ENCODE data around the gene TTLL5.
"Not testable (repeated sequence)": the region's sequence is repeated elsewhere in the genome, so short reads cannot be mapped to it uniquely, and the experiment has no call there.

TTLL5 gene

DNA sequence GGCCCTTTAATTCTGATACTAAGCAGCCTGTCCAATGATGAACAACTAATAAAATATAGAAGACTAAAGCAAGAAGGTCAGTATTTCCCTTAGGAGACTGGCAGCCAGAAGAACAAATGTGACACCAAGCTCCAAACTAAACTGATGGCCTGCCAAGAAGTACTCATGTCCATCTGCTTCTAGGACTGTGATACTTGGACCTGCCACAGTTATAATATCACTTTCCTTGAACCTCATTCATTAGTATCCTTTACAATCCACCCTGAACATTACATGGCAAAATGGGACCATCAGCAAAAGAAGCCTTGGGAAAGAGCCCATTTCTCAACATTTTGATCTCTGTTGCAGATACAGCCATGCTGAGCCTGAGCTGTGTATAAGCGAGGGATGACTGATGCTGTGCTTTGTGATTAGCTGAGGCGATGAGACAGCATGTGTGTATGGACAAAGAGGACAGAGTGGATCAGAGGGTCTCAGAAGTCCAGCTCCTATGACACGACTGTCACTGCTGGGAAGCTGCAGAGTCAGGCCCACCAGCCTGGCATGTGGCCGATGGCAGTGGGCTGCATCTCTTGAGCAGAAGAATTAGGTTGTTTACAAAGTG, 246.8 kb downstream of the TTLL5 start:
- no peaks in the 10 kb centered on the region for H3K27me3 ChIP-seq (ENCODE audit: control insufficient read depth, insufficient read depth, low read length)
- H3K4me3 ChIP-seq (ENCODE audit: low read length) = no peak overlapping the region
- no peaks in the 10 kb centered on the region for H3K4me1 ChIP-seq (ENCODE audit: control insufficient read depth, insufficient read depth, low read length)
- no peak overlapping the region for H3K27ac ChIP-seq (ENCODE audit: low read depth, low read length)
- no peak overlapping the region for H3K9ac ChIP-seq (ENCODE audit: low read length)
- H3K36me3 ChIP-seq (ENCODE audit: control insufficient read depth, insufficient read depth, low read length) = peaks cover 2% of the 10 kb centered on the region

DNA sequence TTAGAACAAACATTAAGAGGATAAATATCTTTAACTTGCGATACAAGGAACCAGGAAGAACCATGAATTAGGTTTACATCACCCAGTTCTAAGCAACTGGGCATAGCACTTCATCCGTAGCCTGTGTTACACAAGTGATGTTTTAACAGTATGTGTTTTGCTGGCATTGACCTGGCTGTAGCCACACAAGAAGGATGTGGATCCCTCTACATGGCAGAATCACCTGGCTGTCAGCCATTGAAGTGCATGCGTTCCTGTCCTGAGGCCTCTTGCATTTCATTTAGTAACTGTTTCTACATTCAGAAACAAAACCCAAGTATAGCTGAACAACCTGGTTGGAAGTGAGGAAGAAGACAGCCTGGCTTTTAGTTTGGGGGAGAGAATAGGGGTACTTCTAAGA, 248.6 kb downstream of the TTLL5 start:
- Histone ChIP-seq H3K4me3 (ENCODE audit: low read length) (no peak overlapping the region), H3K9ac (ENCODE audit: low read length) (no peak overlapping the region), H3K4me1 (ENCODE audit: control insufficient read depth, insufficient read depth, low read length) (no peaks in the 10 kb centered on the region), H3K27me3 (ENCODE audit: control insufficient read depth, insufficient read depth, low read length) (no peaks in the 10 kb centered on the region), H3K36me3 (ENCODE audit: control insufficient read depth, insufficient read depth, low read length) (peaks cover 2% of the 10 kb centered on the region), H3K27ac (ENCODE audit: low read depth, low read length) (no peak overlapping the region)

- peaks cover 2% of the 10 kb centered on the region for H3K36me3 ChIP-seq (ENCODE audit: control insufficient read depth, insufficient read depth, low read length)
- no peaks in the 10 kb centered on the region for H3K4me1 ChIP-seq (ENCODE audit: control insufficient read depth, insufficient read depth, low read length)
- H3K9ac ChIP-seq (ENCODE audit: low read length) = no peak overlapping the region
- no peak overlapping the region for H3K27ac ChIP-seq (ENCODE audit: low read depth, low read length)
- no peak overlapping the region for H3K4me3 ChIP-seq (ENCODE audit: low read length)
- no peaks in the 10 kb centered on the region for H3K27me3 ChIP-seq (ENCODE audit: control insufficient read depth, insufficient read depth, low read length)
Observed at GRCh38 chr14:75910048-75910447, 249.0 kb downstream of the TTLL5 start.

- Histone ChIP-seq H3K27me3 (ENCODE audit: control insufficient read depth, insufficient read depth, low read length) (no peaks in the 10 kb centered on the region), H3K27ac (ENCODE audit: low read depth, low read length) (no peak overlapping the region), H3K4me3 (ENCODE audit: low read length) (no peak overlapping the region), H3K4me1 (ENCODE audit: control insufficient read depth, insufficient read depth, low read length) (no peaks in the 10 kb centered on the region), H3K36me3 (ENCODE audit: control insufficient read depth, insufficient read depth, low read length) (peaks cover 2% of the 10 kb centered on the region), H3K9ac (ENCODE audit: low read length) (no peak overlapping the region)
Observed at GRCh38 chr14:75911883-75912282, 250.8 kb downstream of the TTLL5 start.

GRCh38 chr14:75913183-75913582, 252.1 kb downstream of the TTLL5 start:
- Histone ChIP-seq H3K36me3 (ENCODE audit: control insufficient read depth, insufficient read depth, low read length) (no peaks in the 10 kb centered on the region), H3K4me3 (ENCODE audit: low read length) (no peak overlapping the region), H3K27ac (ENCODE audit: low read depth, low read length) (no peak overlapping the region), H3K27me3 (ENCODE audit: control insufficient read depth, insufficient read depth, low read length) (no peaks in the 10 kb centered on the region), H3K9ac (ENCODE audit: low read length) (no peak overlapping the region), H3K4me1 (ENCODE audit: control insufficient read depth, insufficient read depth, low read length) (no peaks in the 10 kb centered on the region)

DNA sequence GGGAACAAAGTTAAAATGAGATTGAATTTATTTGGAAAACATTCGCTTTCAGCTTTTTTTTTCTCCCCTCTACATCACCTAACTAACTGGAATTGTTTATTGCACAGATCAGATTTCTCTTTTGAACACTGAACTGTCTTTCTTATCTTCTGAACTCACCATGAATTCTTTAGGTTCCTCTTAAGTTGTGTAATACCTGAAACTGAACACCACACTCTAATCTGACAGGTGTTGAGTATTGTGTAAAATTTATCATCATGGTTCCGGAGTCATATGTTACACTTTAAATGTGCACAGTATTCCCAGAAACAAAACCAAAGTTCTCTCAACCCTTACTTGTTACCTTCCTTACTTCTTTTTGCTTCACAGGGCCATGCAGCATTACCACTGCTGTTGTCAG, 254.0 kb downstream of the TTLL5 start:
- Histone ChIP-seq H3K36me3 (ENCODE audit: control insufficient read depth, insufficient read depth, low read length) (no peaks in the 10 kb centered on the region), H3K27me3 (ENCODE audit: control insufficient read depth, insufficient read depth, low read length) (no peaks in the 10 kb centered on the region), H3K4me1 (ENCODE audit: control insufficient read depth, insufficient read depth, low read length) (no peaks in the 10 kb centered on the region), H3K27ac (ENCODE audit: low read depth, low read length) (no peak overlapping the region), H3K9ac (ENCODE audit: low read length) (no peak overlapping the region), H3K4me3 (ENCODE audit: low read length) (no peak overlapping the region)

DNA sequence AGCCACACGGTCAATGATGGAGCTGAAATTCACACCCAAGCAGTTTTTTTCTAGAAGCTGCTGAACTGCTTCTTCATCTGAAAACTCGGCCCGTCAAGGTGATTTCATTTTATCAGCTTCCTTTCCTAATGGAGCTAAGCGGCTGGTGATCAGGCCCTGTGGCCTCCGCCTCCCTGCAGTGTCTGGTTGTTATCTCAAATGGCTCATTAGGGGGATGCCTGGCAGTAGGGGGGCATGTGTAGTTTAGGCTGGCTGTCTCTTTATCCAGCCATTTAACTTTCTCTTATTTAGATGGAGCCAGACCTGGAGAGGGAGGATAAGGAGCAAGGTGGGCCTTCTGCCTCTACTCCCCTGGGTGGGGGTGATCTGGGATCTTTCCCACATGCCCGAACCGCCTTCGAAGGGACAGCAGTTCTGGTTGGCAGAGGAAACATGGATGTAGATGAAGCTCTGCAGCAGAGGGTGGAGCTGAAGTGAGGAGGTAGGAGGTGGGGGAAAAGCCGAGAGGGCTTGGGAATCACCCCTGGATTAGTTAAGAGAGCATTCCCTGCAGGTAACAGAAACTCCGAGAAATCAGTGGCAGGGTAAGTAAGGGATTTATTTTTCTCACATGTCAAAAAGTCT, 256.4 kb downstream of the TTLL5 start:
- no peak overlapping the region for H3K27ac ChIP-seq (ENCODE audit: low read depth, low read length)
- H3K4me3 ChIP-seq (ENCODE audit: low read length) = no peak overlapping the region
- no peaks in the 10 kb centered on the region for H3K27me3 ChIP-seq (ENCODE audit: control insufficient read depth, insufficient read depth, low read length)
- no peaks in the 10 kb centered on the region for H3K36me3 ChIP-seq (ENCODE audit: control insufficient read depth, insufficient read depth, low read length)
- H3K9ac ChIP-seq (ENCODE audit: low read length) = no peak overlapping the region
- no peaks in the 10 kb centered on the region for H3K4me1 ChIP-seq (ENCODE audit: control insufficient read depth, insufficient read depth, low read length)

DNA sequence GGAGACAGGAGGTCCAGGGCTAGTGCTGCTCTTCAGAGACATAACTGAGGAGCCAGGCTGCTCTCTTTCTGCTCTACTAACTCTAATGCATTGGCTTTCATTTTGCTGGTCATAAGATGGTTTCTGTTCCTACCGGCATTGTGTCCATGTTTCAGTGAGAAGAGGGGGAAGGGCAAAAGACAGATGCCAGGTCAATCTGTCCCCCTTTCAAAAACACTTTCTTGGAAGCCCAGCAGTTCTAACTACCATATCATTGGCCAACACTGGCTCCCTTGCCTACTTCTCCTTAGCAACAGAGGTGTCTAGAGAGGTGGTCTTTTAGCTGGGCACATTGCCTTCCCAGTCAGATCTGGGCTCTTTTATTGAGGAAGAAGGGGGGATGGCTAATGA, 256.9 kb downstream of the TTLL5 start:
- Histone ChIP-seq H3K27ac (ENCODE audit: low read depth, low read length) (no peak overlapping the region), H3K4me1 (ENCODE audit: control insufficient read depth, insufficient read depth, low read length) (no peaks in the 10 kb centered on the region), H3K27me3 (ENCODE audit: control insufficient read depth, insufficient read depth, low read length) (no peaks in the 10 kb centered on the region), H3K36me3 (ENCODE audit: control insufficient read depth, insufficient read depth, low read length) (no peaks in the 10 kb centered on the region), H3K4me3 (ENCODE audit: low read length) (no peak overlapping the region), H3K9ac (ENCODE audit: low read length) (no peak overlapping the region)

GRCh38 chr14:75920421-75920820, 259.4 kb downstream of the TTLL5 start:
- H3K27ac ChIP-seq (ENCODE audit: low read depth, low read length); H3K4me3 ChIP-seq (ENCODE audit: low read length); H3K27me3 ChIP-seq (ENCODE audit: control insufficient read depth, insufficient read depth, low read length); H3K4me1 ChIP-seq (ENCODE audit: control insufficient read depth, insufficient read depth, low read length); H3K9ac ChIP-seq (ENCODE audit: low read length); H3K36me3 ChIP-seq (ENCODE audit: control insufficient read depth, insufficient read depth, low read length): not testable (repeated sequence)

DNA sequence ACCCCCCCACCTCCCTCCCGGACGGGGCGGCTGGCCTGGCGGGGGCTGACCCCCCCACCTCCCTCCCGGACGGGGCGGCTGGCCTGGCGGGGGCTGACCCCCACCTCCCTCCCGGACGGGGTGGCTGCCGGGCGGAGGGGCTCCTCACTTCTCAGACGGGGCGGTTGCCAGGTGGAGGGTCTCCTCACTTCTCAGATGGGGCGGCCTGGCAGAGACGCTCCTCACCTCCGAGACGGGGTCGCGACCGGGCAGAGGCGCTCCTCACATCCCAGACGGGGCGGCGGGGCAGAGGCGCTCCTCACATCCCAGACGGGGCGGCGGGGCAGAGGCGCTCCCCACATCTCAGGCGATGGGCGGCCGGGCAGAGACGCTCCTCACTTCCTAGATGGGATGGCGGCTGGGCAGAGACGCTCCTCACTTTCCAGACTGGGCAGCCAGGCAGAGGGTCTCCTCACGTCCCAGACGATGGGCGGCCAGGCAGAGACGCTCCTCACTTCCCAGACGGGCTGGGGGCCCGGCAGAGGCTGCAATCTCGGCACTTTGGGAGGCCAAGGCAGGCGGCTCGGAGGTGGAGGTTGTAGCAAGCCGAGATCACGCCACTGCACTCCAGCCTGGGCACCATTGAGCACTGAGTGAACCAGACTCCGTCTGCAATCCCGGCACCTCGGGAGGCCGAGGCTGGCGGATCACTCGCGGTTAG, 264.2 kb downstream of the TTLL5 start:
- H3K36me3 ChIP-seq (ENCODE audit: control insufficient read depth, insufficient read depth, low read length); H3K27ac ChIP-seq (ENCODE audit: low read depth, low read length); H3K4me1 ChIP-seq (ENCODE audit: control insufficient read depth, insufficient read depth, low read length); H3K9ac ChIP-seq (ENCODE audit: low read length); H3K4me3 ChIP-seq (ENCODE audit: low read length); H3K27me3 ChIP-seq (ENCODE audit: control insufficient read depth, insufficient read depth, low read length): not testable (repeated sequence)

GRCh38 chr14:75926431-75927115, 265.5 kb downstream of the TTLL5 start:
- no peaks in the 10 kb centered on the region for H3K36me3 ChIP-seq (ENCODE audit: control insufficient read depth, insufficient read depth, low read length)
- H3K9ac ChIP-seq (ENCODE audit: low read length) = no peak overlapping the region
- H3K4me1 ChIP-seq (ENCODE audit: control insufficient read depth, insufficient read depth, low read length) = no peaks in the 10 kb centered on the region
- no peaks in the 10 kb centered on the region for H3K27me3 ChIP-seq (ENCODE audit: control insufficient read depth, insufficient read depth, low read length)
- no peak overlapping the region for H3K4me3 ChIP-seq (ENCODE audit: low read length)
- H3K27ac ChIP-seq (ENCODE audit: low read depth, low read length) = no peak overlapping the region

GRCh38 chr14:75927564-75928087, 266.6 kb downstream of the TTLL5 start:
- Histone ChIP-seq H3K36me3 (ENCODE audit: control insufficient read depth, insufficient read depth, low read length) (no peaks in the 10 kb centered on the region), H3K27me3 (ENCODE audit: control insufficient read depth, insufficient read depth, low read length) (no peaks in the 10 kb centered on the region), H3K4me1 (ENCODE audit: control insufficient read depth, insufficient read depth, low read length) (no peaks in the 10 kb centered on the region), H3K27ac (ENCODE audit: low read depth, low read length) (no peak overlapping the region), H3K9ac (ENCODE audit: low read length) (no peak overlapping the region), H3K4me3 (ENCODE audit: low read length) (no peak overlapping the region)

Measured in rectal smooth muscle tissue (tissue), 1 donor.